HTR-8/SVneo (cell line): Measurements from ENCODE around the gene CLDN15.
"Not testable (repeated sequence)": the region's sequence is repeated elsewhere in the genome, so short reads cannot be mapped to it uniquely, and the experiment has no call there.

ENCODE experiments used
- DNase-seq: peaks from one replicate; pipeline ENCODE4 v3.0.0; 2011; ENCODE audit warnings: low spot score, mixed read lengths; ENCODE audit not compliant: insufficient read length
- FAIRE-seq: peaks from 2 replicates; lab custom pipeline; 2011; peaks lifted over from hg19 to GRCh38; lab: Jason Lieb, UNC

The CLDN15 gene

GRCh38 chr7:101225650-101226049 is 12.0 kb downstream of the CLDN15 start:
- DNase-seq (no peak), FAIRE-seq (no peak)

DNA sequence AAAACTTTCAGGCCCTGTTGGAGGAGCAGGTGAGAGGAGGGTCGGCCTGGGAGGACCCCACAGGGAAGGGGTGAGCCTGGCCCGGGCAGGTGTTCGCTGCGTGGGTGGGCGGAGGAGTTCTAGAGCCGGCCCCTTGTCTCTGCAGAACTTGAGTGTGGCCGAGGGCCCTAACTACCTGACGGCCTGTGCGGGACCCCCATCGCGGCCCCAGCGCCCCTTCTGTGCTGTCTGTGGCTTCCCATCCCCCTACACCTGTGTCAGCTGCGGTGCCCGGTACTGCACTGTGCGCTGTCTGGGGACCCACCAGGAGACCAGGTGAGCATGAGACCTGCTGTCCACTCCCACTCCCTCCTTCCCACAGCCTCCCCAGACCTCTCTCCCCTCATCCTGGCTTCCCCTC is 14.1 kb downstream of the CLDN15 start:
- DNase-seq = no peak
- no peak for FAIRE-seq

- no peak for FAIRE-seq
- no peak for DNase-seq
These were observed 15.2 kb downstream of the CLDN15 start for GRCh38 chr7:101222275-101222830.

DNA sequence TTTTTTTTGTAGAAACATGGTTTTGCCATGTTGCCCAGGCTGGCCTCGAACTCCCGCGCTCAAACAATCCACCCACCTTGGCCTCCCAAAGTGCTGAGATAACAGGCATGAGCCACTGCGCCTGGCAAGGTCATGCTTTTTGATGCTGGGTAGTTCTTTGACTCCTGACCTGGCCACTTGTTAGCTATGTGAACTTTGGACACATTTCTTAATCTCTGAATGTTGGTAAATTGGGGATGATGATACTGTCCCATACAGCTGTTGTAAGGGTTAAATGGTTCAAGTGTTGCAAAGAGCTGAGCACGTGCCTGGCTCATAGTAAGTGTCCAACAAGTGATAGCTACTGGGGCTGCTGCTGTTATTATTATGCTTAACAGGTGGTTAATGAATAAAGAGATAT is 17.3 kb downstream of the CLDN15 start:
- DNase-seq (no peak), FAIRE-seq (no peak)

DNA sequence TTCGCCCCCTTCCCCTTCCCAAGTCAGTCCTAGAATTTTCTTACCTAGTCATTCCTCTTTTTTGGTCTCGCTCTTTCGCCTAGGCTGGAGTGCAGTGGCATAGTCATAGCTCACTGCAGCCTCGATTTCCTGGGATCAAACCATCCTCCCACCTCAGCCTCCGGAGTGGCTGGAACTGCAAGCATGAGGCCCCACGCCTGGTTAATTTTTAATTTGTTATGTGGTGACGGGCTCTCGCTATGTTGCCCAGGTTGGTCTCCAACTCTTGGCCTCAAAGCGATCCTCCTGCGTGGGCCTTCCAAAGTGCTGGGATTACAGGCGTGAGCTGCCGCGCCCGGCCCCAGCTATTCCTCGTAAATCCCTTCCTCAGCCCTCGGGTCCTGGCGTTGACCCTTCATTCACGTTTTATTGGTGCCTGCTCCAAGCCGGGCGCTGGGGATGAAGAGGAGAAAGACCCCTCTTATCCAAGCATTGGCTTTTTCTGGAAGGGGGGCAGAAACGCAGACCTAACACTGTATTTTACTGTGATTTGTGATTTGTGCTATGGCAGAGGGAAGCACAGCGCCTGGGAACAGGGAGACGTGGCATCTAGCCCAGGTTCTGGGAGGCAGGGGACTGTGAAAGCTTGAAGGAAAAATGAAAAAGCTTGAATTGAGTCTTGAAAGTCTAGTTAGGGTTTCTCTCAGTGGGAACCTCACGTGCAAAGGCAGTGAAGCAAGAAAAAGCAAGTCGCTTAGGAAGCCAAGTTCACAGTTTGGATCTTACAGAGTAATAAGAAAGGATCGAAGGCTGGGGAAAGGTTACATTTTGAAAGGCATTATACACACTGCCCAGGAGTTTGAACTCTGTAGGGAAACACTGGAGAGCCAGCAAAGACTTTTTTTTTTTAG is 19.1 kb downstream of the CLDN15 start:
- DNase-seq (no peak), FAIRE-seq (no peak)

DNA sequence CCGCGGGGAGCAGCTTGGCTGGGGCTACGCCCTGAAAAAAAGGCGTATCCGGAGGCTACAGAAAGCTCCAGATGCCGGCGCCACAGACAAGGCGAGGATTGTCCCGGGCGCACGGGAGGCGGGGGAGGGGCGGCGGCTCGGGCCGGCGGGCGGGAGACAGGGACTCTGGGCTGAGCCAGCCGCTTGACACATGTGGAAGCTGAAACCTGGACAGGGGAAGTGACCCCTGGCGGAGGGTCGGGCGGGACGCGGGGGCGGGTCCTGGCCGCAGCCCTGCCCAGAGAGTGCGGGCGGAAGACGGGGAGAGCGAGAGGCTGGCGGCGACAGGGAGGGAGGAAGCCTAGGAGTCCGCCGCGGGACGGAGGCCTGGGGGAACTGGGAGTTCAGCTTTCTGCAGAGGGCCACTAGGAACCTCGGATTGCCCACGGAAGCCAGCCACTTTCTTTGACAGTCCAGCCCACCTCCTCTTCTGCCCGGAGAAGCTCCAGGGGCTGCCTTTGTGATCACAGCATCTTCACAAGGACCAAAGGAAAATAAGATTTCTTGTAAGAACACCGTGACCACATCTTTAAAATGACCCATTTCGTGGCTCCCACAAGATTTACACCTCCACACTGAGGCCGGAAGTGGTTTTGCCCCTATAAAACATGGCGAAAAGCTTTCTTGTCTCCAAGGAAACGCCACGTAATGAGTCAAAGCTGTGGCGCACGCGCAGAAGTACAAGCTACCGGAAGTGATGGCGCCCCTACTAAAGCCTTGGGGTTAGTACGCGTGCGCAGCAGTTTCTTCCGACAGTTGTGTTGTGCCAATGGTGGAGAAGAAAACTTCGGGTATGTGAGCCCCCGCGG is 20.0 kb downstream of the CLDN15 start, which contains the start of the genes PLOD3 and ZNHIT1:
PLOD3 (minus strand) TSS at position 194 of the 848 bp plus-strand sequence. CDS start 307 bp downstream, outside the sequence.
ZNHIT1 (plus strand) TSS at position 778 of the 848 bp plus-strand sequence; CDS start at position 809, 31 bp downstream.
- no peak for FAIRE-seq
- DNase-seq = peak; percentile 95

DNA sequence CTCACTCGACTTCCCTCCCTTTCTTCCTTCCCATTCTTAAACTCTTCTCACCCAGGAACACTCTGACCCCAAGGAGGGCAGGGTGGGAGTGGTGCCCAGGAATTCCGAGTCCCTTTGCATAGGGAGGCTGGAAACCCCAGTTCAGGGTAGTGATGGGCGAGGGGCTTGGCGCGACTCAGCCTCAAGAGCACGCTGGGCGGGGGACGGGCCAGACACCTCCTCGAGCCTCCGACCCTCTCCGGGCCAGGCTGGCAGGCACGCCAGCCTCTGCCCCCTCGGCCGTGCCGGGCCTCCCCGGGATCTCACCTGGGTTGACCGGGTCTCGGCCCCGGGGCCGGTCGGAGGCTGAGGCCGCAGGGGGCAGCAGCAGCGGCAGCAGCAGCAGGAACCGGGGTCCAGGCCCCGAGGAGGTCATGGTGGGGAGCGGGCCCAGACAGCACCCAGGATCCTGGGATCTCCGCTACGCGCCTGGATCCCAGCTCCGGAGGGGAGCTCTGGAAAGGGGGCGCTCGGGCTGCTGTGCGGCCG is 20.7 kb downstream of the CLDN15 start:
- DNase-seq (no peak), FAIRE-seq (no peak)

DNA sequence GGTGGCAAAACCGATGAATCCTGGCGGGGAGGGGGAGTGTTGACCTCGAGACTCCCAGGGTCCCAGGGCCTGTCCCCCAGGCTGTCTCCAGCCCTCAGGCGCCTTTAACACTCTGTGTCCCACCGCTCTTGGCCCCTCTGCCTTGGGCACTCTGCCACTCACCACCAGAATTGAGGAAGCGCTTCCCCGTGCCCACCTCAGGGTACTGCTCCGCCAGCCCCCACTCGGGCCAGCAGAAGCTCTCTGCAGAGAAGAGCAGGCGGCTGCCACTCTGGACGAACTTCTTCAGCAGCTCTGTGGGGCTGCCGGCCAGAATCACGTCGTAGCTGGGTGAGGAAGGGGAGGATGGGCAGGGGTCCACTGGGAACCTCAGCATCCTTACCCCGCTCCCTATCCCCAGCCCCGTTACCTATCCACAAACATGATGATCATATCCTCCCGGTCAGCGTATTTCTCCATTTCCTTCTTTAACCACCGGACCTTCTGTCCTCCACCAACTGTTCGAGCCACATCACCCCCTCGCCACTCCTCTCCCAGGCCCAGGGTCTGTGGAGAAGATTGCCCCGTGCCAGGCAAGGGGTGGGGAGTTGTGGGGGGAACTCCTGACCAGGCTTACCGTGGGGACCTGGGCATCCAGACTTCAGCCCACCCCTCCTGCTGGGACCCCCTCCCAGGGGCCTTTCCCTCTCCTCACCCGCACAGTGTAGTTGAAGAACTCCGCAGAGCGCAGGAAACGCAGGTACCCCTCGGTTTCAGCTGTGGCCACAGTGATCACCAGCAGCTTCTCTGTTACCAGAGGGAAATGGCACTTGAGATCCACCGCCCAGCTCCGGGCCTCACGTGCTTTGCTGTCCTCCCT is 21.4 kb downstream of the CLDN15 start:
- no peak for FAIRE-seq

GRCh38 chr7:101212014-101212413 is 25.6 kb downstream of the CLDN15 start:
- no peak for DNase-seq
- no peak for FAIRE-seq

More for the DNA sequence above, 21.4 kb downstream of the CLDN15 start:
- no peak for DNase-seq

GRCh38 chr7:101211501-101211900 is 26.1 kb downstream of the CLDN15 start:
- no peak for DNase-seq
- FAIRE-seq = no peak

DNA sequence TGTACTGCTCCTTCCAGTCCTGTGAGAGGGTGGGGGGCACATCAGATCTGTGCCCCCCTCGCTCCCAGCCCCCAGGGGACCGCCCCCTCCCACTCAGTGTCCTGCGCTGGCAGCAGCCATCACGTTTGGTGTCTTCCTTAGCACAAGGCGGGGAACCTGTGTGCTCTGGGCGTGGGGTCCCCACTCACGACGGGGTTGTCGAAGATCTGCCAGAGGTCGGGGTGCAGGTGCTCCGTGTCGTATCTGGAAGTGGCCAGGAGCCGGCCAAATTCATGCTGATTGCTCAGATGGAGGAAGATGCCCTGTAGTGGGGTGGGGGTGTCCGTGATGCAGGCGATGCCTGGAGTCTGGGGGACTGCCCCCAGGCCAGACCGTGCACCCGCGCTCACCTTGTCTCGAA is 27.5 kb downstream of the CLDN15 start:
- FAIRE-seq = no peak
- no peak for DNase-seq

DNA sequence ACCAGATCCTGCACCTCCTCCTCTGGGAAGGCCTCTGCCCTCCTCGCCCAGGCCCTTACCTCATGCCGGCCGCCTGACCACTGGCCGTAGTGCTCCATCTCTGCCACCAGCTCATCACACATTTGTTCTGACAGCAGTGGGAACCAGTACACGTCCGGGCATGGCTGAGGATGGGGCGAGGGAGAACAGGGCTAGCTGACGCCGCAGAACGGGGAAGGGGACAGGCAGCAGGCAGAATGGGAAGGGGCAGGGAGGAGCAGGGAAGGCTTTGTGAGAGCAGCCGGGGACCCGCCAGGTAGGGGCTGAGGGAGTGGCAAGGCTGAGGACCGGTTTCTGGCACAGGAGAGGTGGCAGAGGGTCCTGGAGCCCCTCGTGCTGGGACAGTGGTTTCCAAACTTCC is 28.8 kb downstream of the CLDN15 start:
- FAIRE-seq (no peak), DNase-seq (no peak)

- DNase-seq (no peak), FAIRE-seq (no peak)
These were observed 30.1 kb downstream of the CLDN15 start for GRCh38 chr7:101207459-101207858.

DNA sequence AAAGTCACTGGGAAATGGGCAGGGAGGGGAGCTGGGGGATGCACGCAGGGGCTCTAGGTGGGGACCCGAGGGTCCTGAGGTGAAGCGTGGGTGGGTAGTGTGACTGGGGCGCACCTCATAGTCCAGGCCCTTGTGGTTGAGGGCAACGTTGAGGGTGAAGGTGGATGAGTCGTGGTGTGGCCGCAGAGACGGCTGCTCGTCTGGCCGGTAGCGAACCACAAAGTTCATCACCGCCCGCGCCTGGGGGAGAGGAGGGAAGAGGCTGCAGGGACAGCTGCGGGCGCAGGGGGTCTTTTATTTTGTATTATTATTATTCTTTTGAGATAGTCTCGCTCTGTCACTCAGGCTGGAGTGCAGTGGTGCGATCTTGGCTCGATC is 30.9 kb downstream of the CLDN15 start:
- DNase-seq (no peak), FAIRE-seq (no peak)

- DNase-seq = no peak
- no peak for FAIRE-seq
These were observed 31.5 kb downstream of the CLDN15 start for GRCh38 chr7:101205901-101206664.

DNA sequence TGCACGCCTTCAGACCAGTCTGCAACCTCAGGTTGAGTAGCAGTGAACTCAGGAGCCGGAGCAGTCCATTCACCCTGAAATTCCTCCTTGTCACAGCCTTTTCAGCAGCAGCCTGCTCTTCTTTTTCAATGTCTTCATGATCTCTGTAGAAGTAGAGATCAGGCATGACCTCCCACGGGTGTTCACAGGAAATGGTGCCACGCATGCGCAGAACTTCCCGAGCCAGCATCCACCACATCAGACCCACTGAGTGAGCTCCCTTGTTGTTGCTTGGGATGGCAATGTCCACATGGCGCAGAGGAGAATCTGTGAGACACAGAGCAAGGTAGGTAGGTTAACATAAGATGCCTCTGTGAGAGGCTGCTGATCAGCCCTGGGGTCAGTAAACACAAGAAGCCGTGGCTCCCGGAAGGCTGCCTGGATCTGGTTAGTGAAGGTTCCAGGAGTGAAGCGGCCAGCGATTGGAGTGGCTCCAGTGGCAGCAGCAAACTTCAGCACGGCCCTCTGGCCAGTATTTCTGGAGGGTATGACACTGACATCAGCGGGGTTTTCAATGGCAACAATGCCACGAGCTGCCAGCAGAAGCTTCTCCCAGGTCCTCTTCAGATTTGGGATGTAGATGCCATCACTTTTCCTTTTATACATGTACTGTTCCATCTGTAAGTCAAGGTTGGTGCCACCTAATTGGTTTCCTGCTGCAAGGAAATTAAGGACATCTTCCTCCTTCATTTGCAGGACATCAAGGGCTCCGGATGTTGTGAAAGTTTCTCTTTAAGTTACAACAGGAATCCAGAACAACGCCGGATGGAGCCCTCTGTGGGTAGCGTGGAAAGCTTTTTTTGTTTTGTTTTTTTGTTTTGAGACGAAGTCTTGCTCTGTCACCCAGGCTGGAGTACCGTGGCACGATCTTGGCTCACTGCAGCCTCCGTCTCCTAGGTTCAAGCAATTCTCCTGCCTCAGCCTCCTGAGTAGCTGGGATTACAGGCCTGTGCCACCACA is 33.6 kb downstream of the CLDN15 start:
- FAIRE-seq, DNase-seq: not testable (repeated sequence)

DNA sequence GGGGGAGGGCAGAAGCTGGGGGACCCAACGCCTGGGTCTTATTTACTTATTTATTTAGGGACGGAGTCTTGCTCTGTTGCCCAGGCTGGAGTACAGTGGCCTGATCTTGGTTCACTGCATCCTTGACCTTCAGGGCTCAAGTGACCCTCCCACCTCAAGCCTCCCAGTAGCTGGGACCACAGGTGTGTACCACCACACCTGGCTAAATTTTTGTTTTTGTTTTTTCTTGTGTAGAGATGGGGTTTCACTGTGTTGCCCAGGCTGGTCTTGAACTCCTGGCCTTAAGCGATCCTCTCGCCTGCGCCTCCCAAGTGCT is 35.0 kb downstream of the CLDN15 start:
- no peak for FAIRE-seq
- DNase-seq = no peak
